Middle frontal gyrus (tissue), 1 donor: ENCODE results near the gene NTN3.

Experiments
- DNase-seq: peaks from one replicate; pipeline ENCODE4 v3.0.0-alpha.2; 2015; ENCODE audit warnings: low spot score; ENCODE audit errors: extremely low spot score

Gene NTN3

GRCh38 chr16:2466667-2467527 is 4.2 kb upstream of the NTN3 start:
- DNase-seq, result no peak

GRCh38 chr16:2467528-2468232 is 3.4 kb upstream of the NTN3 start:
- peak; percentile 39 for DNase-seq

DNA sequence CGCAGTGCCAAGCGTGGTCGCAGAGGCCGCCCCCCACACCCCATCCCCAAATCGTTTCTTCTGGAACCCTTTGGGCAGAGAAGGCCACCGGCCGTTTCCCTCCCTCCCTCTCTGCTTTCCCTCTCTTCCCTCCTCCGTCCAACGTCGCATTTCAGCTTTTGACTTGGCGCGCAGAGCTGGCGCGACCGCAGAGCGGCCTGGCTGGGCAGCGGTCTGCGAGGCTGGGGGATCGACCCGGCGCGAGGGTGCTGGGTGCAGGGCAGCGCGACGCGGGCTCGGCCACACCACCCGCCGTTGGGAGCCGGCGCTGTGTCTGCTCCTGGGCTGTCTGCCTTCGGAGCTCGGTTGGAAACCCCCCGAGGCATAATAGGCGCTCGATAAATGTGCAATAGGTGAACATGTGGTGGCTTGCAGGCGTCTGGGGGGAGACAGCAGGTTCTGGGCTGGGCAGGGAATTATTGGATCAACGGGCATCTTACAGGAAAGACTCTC is 2.8 kb upstream of the NTN3 start:
- DNase-seq, result no peak

DNA sequence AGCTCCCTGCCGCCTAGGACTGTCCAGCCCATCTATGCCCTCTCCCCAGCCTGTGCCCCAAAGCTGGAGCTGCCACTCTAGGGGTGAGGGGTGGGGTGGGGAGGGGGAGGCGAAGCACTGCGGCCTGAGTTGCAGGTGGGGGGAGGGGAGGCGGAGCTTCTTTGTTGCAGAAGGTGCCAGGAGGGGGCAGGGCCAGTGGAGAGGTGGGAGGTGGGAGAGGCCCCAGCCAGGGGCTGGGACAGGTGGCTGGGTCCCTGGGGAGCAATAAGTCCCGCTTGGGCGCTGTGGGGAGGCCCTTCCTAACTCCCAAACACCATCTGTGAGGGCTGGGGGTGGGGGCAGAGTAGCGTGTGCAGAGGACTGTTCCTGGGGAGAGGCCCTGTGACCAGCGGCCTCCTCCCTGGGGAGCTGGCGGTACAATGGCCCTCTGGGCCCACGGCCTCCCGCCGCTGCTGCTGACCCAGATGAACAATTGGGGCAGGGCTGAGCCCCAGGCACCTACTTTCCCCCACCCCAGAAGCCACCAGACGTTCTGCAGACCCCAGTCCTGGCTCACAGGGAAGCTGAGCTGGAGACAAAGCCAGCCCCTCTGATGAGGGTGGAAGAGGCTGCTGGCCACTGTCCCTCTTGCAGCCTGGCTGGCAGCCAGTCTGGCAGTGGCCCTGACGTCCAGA is 2.2 kb upstream of the NTN3 start:
- no peak for DNase-seq

DNA sequence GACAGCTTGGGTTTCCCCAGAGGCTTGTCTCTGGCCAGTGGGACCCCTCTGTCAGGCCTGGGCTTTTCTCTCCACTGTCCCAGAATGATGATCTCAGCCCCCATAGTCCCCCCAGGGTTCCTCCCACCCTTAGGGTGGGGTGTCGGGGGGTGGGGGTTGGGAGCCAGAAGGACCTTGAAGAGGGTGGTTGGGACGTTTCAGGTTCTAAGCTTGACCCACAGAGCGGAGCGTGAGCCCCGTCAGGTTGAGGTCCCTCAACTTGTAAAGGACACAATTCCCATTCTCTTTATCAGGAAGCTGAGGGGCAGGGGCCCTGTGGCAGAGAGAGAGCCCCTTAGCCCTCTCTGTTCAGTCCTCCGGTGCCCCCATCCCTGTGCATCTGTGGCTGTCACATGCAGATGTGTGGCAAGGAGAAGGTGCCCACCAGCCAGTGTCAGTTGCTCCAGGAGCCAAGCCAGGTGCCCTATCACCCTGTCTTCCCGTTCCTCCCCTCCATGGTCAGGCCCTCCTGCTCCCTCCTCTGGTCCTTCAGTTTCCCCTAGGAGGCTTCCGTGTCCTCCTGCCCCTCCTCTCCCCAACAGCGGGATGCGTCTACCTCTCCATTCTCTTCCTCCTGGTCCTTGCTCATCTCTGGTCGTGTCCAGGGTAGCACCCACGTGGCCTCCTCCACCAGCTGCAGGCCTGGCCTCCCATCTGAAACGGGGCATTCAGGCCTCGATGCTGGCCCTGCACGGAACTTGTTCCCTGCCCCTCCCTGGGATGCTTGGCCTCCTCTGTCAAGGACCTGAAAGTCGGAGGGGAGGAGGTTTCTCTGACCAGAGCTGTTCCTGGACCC is 1.5 kb upstream of the NTN3 start:
- DNase-seq, result no peak

DNA sequence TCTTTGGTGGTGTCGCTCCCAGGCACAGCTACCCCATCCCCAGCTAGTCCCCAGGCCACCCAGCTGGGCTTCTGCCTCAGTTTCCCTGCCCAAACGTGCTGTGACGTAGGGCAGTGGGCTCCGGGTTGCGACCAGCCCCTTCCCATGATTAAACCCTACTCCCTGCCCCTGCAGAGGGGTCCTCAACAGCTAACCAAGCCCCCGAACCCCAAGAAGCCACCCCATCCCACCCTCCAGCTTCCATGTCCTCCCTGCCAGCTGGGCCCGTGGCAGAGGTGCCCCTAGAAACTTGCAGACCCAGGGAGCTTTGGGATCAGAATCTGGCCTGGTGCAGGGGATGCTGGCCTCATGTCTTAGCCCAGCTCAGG is 879 bp upstream of the NTN3 start:
- DNase-seq, result no peak

DNA sequence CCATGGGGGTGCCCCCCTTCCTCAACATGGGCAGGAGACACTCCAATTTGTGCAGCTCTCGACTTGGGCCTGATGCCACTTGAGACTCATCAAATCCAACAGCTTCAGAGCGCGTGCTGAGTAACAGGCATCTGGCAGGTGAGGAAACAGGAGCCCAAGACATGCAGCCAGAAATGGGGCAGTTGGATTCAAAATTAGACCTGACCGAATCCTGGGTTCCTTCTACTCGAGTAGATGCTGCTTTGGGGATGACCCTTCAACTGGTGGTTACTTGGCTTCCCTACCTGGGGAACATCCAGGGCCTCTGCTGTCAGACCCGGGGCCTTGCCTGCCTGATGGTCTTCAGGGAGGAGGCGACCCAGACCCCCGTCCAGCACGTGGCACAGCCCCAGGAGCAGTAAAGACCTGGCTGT is 488 bp upstream of the NTN3 start:
- no peak for DNase-seq

GRCh38 chr16:2471653-2472487 is 773 bp downstream of the NTN3 start:
- DNase-seq, result no peak

DNA sequence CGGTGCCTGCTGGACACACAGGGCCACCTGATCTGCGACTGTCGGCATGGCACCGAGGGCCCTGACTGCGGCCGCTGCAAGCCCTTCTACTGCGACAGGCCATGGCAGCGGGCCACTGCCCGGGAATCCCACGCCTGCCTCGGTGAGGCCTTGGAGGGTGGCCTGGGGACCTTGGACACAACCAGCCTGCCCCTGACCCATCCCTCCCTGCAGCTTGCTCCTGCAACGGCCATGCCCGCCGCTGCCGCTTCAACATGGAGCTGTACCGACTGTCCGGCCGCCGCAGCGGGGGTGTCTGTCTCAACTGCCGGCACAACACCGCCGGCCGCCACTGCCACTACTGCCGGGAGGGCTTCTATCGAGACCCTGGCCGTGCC is 1.4 kb downstream of the NTN3 start:
- no peak for DNase-seq

DNA sequence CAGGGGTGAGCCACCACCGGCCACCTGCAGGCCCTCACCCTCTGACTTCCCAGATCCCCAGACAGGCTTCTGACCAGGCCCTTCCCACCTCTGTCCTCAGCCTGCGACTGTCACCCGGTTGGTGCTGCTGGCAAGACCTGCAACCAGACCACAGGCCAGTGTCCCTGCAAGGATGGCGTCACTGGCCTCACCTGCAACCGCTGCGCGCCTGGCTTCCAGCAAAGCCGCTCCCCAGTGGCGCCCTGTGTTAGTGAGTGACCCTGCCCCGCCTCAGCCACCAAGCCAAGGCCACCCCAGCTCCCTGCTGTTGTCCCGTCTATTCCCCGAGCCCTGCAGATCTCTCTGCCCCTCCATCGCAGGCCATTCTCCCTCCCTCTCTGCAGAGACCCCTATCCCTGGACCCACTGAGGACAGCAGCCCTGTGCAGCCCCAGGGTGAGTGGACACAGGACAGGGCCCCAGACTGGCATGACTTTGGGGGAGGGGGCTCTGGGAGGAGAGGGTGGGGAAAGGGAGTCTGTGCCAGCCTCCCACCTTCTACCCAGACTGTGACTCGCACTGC is 1.9 kb downstream of the NTN3 start:
- DNase-seq, result no peak

DNA sequence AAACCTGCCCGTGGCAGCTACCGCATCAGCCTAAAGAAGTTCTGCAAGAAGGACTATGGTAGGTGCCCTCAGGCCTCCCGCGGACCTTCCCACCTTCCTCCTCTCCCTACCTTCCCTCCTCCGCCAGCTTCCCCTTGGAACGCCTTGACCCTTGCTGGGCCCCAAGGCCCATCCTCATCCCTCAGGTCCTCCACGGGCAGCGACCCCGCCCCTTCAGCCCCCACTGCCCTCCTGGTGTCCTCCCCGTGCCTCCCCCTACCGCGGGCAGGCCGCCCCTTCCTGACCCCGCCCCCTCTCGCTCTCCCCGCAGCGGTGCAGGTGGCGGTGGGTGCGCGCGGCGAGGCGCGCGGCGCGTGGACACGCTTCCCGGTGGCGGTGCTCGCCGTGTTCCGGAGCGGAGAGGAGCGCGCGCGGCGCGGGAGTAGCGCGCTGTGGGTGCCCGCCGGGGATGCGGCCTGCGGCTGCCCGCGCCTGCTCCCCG is 2.4 kb downstream of the NTN3 start:
- DNase-seq, result no peak

GRCh38 chr16:2473999-2474876 is 3.1 kb downstream of the NTN3 start:
- DNase-seq, result no peak

DNA sequence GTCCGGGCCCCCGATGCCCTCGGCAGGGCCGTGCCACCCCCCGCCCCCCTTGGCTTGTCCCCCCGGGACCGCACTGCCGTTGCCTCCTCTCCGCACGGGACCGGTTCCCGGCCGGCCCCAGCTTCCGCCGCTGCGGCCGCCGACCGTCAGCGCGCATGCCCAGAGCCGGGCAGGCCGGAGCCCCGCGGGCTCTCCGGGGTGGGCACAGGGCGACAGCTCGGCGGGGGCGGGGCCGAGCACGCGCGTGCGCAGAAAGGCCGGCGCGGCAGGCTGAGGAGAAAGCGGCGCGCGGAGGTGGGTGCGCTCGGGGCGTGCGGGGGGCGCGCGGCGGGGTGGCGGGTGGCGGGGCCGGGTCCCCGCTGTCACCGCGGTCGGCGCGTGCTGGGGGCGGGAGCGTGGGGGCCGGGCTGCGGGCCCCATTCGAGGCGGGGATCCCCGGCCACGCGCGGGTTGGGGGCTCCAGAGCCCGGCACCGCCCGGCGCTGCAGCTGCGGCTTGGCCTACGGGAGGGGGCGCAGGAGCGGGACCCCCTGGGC is 3.8 kb downstream of the NTN3 start, which contains the start of gene TBC1D24:
TSS of gene TBC1D24 (plus strand) at position 251 of the 536 bp plus-strand sequence. CDS start 21,022 bp downstream, outside the sequence.
- DNase-seq, result peak; percentile 79

- DNase-seq, result no peak
Measured at GRCh38 chr16:2475413-2476344, 4.6 kb downstream of the NTN3 start.

DNA sequence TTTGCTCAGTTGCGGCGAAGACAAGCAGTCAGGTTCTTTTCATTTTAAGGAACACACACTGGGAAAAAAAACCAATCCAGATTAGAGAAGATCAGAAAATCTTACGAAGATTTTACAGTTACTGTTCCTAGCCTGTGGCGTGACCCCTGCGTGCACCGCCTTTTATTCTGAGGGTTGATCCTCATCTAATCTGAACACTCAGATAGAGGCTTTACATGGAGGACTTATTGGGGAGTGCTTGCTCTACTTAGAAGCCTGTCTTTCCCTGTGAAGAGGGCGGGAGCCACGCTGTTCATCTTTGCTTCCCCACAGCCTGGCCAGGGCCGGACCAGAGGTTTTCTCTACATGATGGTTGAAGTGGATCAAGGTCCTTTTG is 5.2 kb downstream of the NTN3 start:
- DNase-seq, result no peak

DNA sequence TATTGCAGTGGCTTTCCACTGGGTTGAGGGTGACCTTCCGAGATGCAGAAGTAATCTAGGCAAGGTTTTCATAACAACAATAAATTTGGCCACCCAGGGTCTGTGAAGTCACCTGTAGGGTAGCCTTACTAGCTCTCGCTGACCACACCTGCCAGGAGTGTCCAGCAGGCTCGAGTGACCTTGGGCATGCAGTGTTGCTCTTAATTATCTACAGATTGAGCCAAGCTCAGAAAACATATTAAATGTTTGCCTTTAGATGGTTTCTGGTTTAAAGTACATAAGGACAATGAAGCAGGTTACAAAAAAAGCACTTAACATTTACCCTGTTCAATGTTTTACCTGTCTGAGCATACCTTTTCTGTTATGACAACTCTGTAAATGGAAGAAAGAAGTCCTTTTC is 5.6 kb downstream of the NTN3 start:
- no peak for DNase-seq

DNA sequence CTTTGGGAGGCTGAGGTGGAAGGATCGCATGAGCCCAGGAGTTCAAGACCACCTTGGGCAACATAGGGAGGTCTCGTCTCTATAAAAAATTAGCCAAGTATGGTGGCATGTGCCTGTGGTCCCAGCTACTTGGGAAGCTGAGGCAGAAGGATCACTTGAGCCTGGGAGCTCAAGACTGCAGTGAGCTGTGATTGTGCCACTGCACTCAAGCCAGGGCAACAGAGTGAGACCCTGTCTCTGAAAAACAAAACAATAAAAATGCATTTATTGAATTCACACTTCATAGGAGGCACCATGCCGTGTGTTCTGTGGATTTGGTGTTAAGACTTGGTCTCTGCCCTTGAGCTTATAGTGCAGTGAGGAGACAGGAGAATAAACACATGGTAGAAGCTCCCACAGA is 6.2 kb downstream of the NTN3 start:
- DNase-seq, result no peak
